Measurements from ENCODE around the gene LBR. TPM values are rescaled to one million over a fixed set of nuclear protein-coding genes. Genes with fewer than 3 reads are reported as not detected.

The LBR gene
- polyA plus RNA-seq, 1 donor (not counting 4 experiments of a cell fraction or from before 2014, with no cell fraction given): 30.5 TPM

GRCh38 chr1:225465793-225466517, 38.1 kb upstream of the LBR start:
- no peak overlapping the region for H3K27ac ChIP-seq (ENCODE audit: control insufficient read depth, insufficient read depth, low read length)
- FAIRE-seq: no peak
- H3K79me2 ChIP-seq (ENCODE audit: control insufficient read depth, insufficient read depth, low read length): no peaks in the 10 kb centered on the region
- no peak for DNase-seq (ENCODE audit: low read depth, low spot score)
- H3K4me2 ChIP-seq (ENCODE audit: control insufficient read depth, extremely low read depth, insufficient read depth, low read depth, low read length): no peak overlapping the region
- peaks cover 16% of the 10 kb centered on the region for H3K4me1 ChIP-seq (ENCODE audit: control insufficient read depth, extremely low read depth, insufficient read depth, low read length)
- H3K9me3 ChIP-seq (ENCODE audit: control insufficient read depth, low read depth, low read length): no peaks in the 10 kb centered on the region
- H3K9ac ChIP-seq (ENCODE audit: control insufficient read depth, extremely low read depth, insufficient read depth, low read length): no peak overlapping the region
- H4K20me1 ChIP-seq (ENCODE audit: control insufficient read depth, extremely low read depth, insufficient read depth, low read length): no peaks in the 10 kb centered on the region
- no peak overlapping the region for H3K4me3 ChIP-seq (ENCODE audit: control insufficient read depth in 2 of 3, extremely low read depth in 1 of 3, insufficient read depth in 2 of 3, low read depth in 1 of 3, low read length in 3 of 3)
- dilution Hi-C loops (cut with MboI; ENCODE audit: extremely low pct_ligation_motif_present, low sequenced_read_pairs): loop anchor here (25.0 kb wide), 1 partner anchor 521 kb away; the partner anchor contains the start of gene SDE2
- no peak for TF ChIP-seq EZH2 (IDR thresholded peaks at IDR 0.05; ENCODE audit: low read length)
- TF ChIP-seq, protein P1, sequence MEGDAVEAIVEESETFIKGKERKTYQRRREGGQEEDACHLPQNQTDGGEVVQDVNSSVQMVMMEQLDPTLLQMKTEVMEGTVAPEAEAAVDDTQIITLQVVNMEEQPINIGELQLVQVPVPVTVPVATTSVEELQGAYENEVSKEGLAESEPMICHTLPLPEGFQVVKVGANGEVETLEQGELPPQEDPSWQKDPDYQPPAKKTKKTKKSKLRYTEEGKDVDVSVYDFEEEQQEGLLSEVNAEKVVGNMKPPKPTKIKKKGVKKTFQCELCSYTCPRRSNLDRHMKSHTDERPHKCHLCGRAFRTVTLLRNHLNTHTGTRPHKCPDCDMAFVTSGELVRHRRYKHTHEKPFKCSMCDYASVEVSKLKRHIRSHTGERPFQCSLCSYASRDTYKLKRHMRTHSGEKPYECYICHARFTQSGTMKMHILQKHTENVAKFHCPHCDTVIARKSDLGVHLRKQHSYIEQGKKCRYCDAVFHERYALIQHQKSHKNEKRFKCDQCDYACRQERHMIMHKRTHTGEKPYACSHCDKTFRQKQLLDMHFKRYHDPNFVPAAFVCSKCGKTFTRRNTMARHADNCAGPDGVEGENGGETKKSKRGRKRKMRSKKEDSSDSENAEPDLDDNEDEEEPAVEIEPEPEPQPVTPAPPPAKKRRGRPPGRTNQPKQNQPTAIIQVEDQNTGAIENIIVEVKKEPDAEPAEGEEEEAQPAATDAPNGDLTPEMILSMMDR (optimal IDR thresholded peaks at IDR 0.05 in 1 of 3, IDR thresholded peaks at IDR 0.05 in 1 of 3, conservative IDR thresholded peaks at IDR 0.05 in 1 of 3; ENCODE audit: extremely low read depth in 1 of 3, insufficient read depth in 2 of 3, low read length in 3 of 3): no peak
- no peaks in the 10 kb centered on the region for H3K27me3 ChIP-seq (ENCODE audit: control insufficient read depth, extremely low read depth, insufficient read depth, low read length)
- no peaks in the 10 kb centered on the region for H3K9me1 ChIP-seq (ENCODE audit: control insufficient read depth, extremely low read depth, insufficient read depth, low read length)
- H2AFZ ChIP-seq (ENCODE audit: control insufficient read depth, low read length): no peak overlapping the region
- H3K36me3 ChIP-seq (ENCODE audit: control insufficient read depth in 2 of 2, extremely low read depth in 1 of 2, insufficient read depth in 2 of 2, low read length in 2 of 2): no peaks in the 10 kb centered on the region

- Histone ChIP-seq H3K9me1 (ENCODE audit: control insufficient read depth, extremely low read depth, insufficient read depth, low read length) (no peaks in the 10 kb centered on the region), H3K4me3 (ENCODE audit: control insufficient read depth in 2 of 3, extremely low read depth in 1 of 3, insufficient read depth in 2 of 3, low read depth in 1 of 3, low read length in 3 of 3) (no peak overlapping the region), H3K36me3 (ENCODE audit: control insufficient read depth in 2 of 2, extremely low read depth in 1 of 2, insufficient read depth in 2 of 2, low read length in 2 of 2) (no peaks in the 10 kb centered on the region), H3K79me2 (ENCODE audit: control insufficient read depth, insufficient read depth, low read length) (no peaks in the 10 kb centered on the region), H3K27ac (ENCODE audit: control insufficient read depth, insufficient read depth, low read length) (no peak overlapping the region), H3K4me1 (ENCODE audit: control insufficient read depth, extremely low read depth, insufficient read depth, low read length) (peaks cover 24% of the 10 kb centered on the region), H3K27me3 (ENCODE audit: control insufficient read depth, extremely low read depth, insufficient read depth, low read length) (no peaks in the 10 kb centered on the region), H3K9ac (ENCODE audit: control insufficient read depth, extremely low read depth, insufficient read depth, low read length) (no peak overlapping the region), H3K9me3 (ENCODE audit: control insufficient read depth, low read depth, low read length) (no peaks in the 10 kb centered on the region), H3K4me2 (ENCODE audit: control insufficient read depth, extremely low read depth, insufficient read depth, low read depth, low read length) (no peak overlapping the region), H2AFZ (ENCODE audit: control insufficient read depth, low read length) (no peak overlapping the region), H4K20me1 (ENCODE audit: control insufficient read depth, extremely low read depth, insufficient read depth, low read length) (no peaks in the 10 kb centered on the region)
- no peak for FAIRE-seq
- TF ChIP-seq, protein P1 (optimal IDR thresholded peaks at IDR 0.05 in 1 of 3, IDR thresholded peaks at IDR 0.05 in 1 of 3, conservative IDR thresholded peaks at IDR 0.05 in 1 of 3; ENCODE audit: extremely low read depth in 1 of 3, insufficient read depth in 2 of 3, low read length in 3 of 3): no peak
- TF ChIP-seq EZH2 (IDR thresholded peaks at IDR 0.05; ENCODE audit: low read length): no peak
- no peak for DNase-seq (ENCODE audit: low read depth, low spot score)
- dilution Hi-C loops (cut with MboI; ENCODE audit: extremely low pct_ligation_motif_present, low sequenced_read_pairs): loop anchor here (25.0 kb wide), 1 partner anchor 522 kb away; the partner anchor contains the start of gene SDE2
Measured at GRCh38 chr1:225464851-225465792, 37.3 kb upstream of the LBR start.
